Measurements from ENCODE around the gene EFNA1. TPM values are rescaled to one million over a fixed set of nuclear protein-coding genes. Genes with fewer than 3 reads are reported as not detected.

EFNA1 gene
- total and polyA plus RNA-seq, 2 of the 4 experiments (the other 2 are of a cell fraction) = 0.90 to 1.6 TPM

DNA sequence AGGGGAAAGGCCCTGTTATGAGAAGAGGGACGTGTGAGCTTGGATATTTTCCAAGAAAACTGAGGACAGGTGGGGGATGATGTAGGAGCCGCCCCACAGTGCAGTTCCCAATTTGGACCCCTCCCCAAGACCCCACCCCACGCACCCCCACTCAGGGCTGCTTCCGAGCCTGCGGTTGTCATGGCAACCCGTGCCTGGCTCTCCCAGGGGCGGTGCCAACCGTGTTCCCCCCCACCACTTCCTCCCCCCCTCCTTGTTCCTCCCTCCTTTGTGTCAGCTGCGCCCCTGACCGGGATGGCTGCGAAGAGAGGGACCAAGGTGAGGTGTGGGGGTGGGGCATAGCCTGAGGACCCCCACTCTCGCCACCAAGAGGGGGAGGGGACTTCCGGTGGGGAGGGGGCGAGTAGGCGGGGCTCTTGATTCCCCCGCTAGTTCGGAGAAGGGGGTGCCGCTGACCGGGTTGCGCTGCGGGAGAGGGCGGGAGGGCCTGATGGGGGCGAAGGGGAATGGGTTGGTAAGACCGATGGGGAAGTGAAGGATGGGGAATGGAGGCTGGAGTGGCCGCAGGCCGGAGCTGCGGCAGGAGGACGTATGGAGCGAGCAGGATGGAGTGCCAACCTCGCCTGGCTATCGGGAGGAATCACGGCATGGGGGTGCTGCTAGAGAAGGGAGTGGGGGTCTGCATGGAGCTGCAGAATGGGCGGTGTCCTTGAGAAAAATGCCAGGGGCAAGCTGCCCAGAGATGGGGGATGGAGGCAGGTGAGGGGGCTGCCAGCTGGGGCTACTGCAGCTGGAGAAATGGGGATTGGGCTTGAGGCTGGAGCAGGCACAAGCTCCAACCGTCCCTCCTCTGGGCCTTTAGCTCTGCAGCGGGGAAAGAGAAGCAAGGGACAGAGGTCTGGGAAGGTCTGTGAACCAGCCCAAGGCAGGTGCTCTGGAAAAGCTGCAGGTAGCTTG, 46.9 kb downstream of the EFNA1 start:
- dilution Hi-C loops (cut with HindIII; ENCODE audit: low sequenced_read_pairs, unreplicated experiment) (no loop called here), in situ Hi-C loops (cut with MboI; ENCODE audit: low sequenced_read_pairs) (no loop called here), intact Hi-C loops (cut with micrococcal nuclease) (loop anchor here (10.0 kb wide), 2 partner anchors 200 to 420 kb away; partner anchors contain the start of genes CKS1B and SHC1)
- Histone ChIP-seq H3K9ac (ENCODE audit: low read depth, low read length) (peak overlapping the region; percentile 67), H3K79me1 (ENCODE audit: low read depth in 1 of 2, low read length in 2 of 2) (peaks cover 0 to 46% of the 10 kb centered on the region in 2 experiments; a peak in 3 of 4 replicates), H2AFZ (replicated peaks; ENCODE audit: low read length, poor library complexity) (peak overlapping the region; percentile 96), H3K18ac (ENCODE audit: low read depth, low read length) (no peak overlapping the region; the same call in 1 of the 2 replicates), H3K56ac (ENCODE audit: extremely low read depth, insufficient read depth, low read length) (no peak overlapping the region), H3K14ac (replicated peaks; ENCODE audit: low read depth, low read length) (peak overlapping the region; percentile 61), H3K4me3 (ENCODE audit: insufficient read depth, low read depth, low read length) (peak overlapping the region; percentile 81), H2AK9ac (replicated peaks; ENCODE audit: low read depth, low read length, poor library complexity) (peak overlapping the region; percentile 96), H4K91ac (ENCODE audit: insufficient read depth, low read depth, low read length) (peak overlapping the region; percentile 77; the same call in 1 of the 2 replicates), H3K23ac (ENCODE audit: low read depth, low read length) (peak overlapping the region; percentile 66; the same call in 1 of the 2 replicates), H2BK5ac (ENCODE audit: low read depth, low read length, poor library complexity, severe bottlenecking) (no peak overlapping the region), H4K8ac (ENCODE audit: low read depth in 2 of 2, low read length in 2 of 2) (peak overlapping the region; percentile 10 to 98), H3K27me3 (ENCODE audit: control insufficient read depth, insufficient read depth, low read length) (no peaks in the 10 kb centered on the region), H3K36me3 (ENCODE audit: control insufficient read depth, insufficient read depth, low read length) (peaks cover 33% of the 10 kb centered on the region), H3K9me3 (ENCODE audit: control insufficient read depth, insufficient read depth, low read length) (no peaks in the 10 kb centered on the region), H3K9me1 (ENCODE audit: insufficient read depth, low read length) (peaks cover 2% of the 10 kb centered on the region; the same call in 1 of the 2 replicates), H2BK20ac (ENCODE audit: low read depth, low read length) (no peak overlapping the region), H4K20me1 (ENCODE audit: insufficient read depth, low read length) (no peaks in the 10 kb centered on the region), H3K4me1 (ENCODE audit: control insufficient read depth, insufficient read depth, low read length) (peaks cover 3% of the 10 kb centered on the region), H2BK120ac (ENCODE audit: low read depth, low read length) (peak overlapping the region; percentile 20; the same call in 1 of the 2 replicates), H4K5ac (ENCODE audit: low read depth, low read length) (peak overlapping the region; percentile 92), H3K27ac (ENCODE audit: insufficient read depth, low read length) (peak overlapping the region; percentile 59), H3K4me2 (ENCODE audit: low read depth, low read length) (peak overlapping the region; percentile 94), H2AK5ac (ENCODE audit: low read depth, low read length) (peak overlapping the region; percentile 84), H3K4ac (ENCODE audit: low read depth, low read length) (peak overlapping the region; percentile 78), H2BK15ac (ENCODE audit: low read depth, low read length) (no peak overlapping the region)
- ChIA-PET POLR2A (ENCODE audit: unreplicated experiment) (no interaction called here), CTCF (interaction anchor here (0.5 to 1.5 kb wide), 3 partner anchors 19 to 85 kb away, joined by 4 to 6 read pairs (median 5); partner anchors contain the start of gene THBS3)
- DNase-seq (peak; percentile 15), ATAC-seq (ENCODE audit: low read depth) (peak; percentile 3; the same call in 1 of the 2 replicates)
- no TSS peak for BruUV-seq (replicated peaks)
- WGBS, 2 experiments (ENCODE audit: extremely low coverage in 2 of 2, insufficient read length in 1 of 2) = 8% methylated on average over 17 of the region's 35 CpGs; no CpG with 5 or more reads in 1 of the 2 experiments
- TF ChIP-seq RCOR1 (IDR thresholded peaks at IDR 0.05; ENCODE audit: insufficient replicate concordance, low read length) (no peak), MAFK (IDR thresholded peaks at IDR 0.05; ENCODE audit: low read depth, low read length) (no peak), BHLHE40 (IDR thresholded peaks at IDR 0.05; ENCODE audit: low read depth, low read length) (no peak), MAZ (IDR thresholded peaks at IDR 0.05; ENCODE audit: borderline replicate concordance, low read depth, low read length) (no peak; the same call in 1 of the 2 replicates), CEBPB (IDR thresholded peaks at IDR 0.05; ENCODE audit: low read depth, low read length) (no peak), RAD21 (IDR thresholded peaks at IDR 0.05; ENCODE audit: low read length) (no peak), CTCF (conservative IDR thresholded peaks at IDR 0.05; ENCODE audit: low read depth, low read length) (no peak), POLR2A (IDR thresholded peaks at IDR 0.05; ENCODE audit: low read depth, low read length) (no peak), SMC3 (IDR thresholded peaks at IDR 0.05; ENCODE audit: low read depth, low read length) (no peak), FOS (IDR thresholded peaks at IDR 0.05; ENCODE audit: low read depth, low read length) (no peak), CHD1 (IDR thresholded peaks at IDR 0.05; ENCODE audit: low read depth, low read length) (no peak)
- TF ChIP-seq, protein P1, sequence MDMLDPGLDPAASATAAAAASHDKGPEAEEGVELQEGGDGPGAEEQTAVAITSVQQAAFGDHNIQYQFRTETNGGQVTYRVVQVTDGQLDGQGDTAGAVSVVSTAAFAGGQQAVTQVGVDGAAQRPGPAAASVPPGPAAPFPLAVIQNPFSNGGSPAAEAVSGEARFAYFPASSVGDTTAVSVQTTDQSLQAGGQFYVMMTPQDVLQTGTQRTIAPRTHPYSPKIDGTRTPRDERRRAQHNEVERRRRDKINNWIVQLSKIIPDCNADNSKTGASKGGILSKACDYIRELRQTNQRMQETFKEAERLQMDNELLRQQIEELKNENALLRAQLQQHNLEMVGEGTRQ (IDR thresholded peaks at IDR 0.05; ENCODE audit: low read depth, low read length) = no peak
- TF ChIP-seq, protein P2, sequence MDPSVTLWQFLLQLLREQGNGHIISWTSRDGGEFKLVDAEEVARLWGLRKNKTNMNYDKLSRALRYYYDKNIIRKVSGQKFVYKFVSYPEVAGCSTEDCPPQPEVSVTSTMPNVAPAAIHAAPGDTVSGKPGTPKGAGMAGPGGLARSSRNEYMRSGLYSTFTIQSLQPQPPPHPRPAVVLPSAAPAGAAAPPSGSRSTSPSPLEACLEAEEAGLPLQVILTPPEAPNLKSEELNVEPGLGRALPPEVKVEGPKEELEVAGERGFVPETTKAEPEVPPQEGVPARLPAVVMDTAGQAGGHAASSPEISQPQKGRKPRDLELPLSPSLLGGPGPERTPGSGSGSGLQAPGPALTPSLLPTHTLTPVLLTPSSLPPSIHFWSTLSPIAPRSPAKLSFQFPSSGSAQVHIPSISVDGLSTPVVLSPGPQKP (IDR thresholded peaks at IDR 0.05; ENCODE audit: borderline replicate concordance, low read depth, low read length) = no peak
